Frontal cortex (tissue), 4 donors: Measurements from ENCODE around the gene CHRNA10. TPM values are rescaled to one million over a fixed set of nuclear protein-coding genes. Genes with fewer than 3 reads are reported as not detected.

Source experiments
- DNase-seq, 2 donors: peaks; one replicate each; pipeline ENCODE4 v3.0.0; 2012; ENCODE audit warnings: low spot score in 2 of 2
- FAIRE-seq: peaks from 2 replicates; lab custom pipeline; 2012; peaks lifted over from hg19 to GRCh38; lab: Jason Lieb, UNC
- total RNA-seq: library from RNA; depleted of rRNA; stranded (reverse); fragments of >200 nt; gene quantifications from one replicate; pipeline ENCODE4 v1.2.3, GENCODE V29; 2014
- donor health status: control.
- donor health status: control.
- donor health status: control.

CHRNA10 gene, protein sequence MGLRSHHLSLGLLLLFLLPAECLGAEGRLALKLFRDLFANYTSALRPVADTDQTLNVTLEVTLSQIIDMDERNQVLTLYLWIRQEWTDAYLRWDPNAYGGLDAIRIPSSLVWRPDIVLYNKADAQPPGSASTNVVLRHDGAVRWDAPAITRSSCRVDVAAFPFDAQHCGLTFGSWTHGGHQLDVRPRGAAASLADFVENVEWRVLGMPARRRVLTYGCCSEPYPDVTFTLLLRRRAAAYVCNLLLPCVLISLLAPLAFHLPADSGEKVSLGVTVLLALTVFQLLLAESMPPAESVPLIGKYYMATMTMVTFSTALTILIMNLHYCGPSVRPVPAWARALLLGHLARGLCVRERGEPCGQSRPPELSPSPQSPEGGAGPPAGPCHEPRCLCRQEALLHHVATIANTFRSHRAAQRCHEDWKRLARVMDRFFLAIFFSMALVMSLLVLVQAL
- 0.41 TPM for total RNA-seq

DNA sequence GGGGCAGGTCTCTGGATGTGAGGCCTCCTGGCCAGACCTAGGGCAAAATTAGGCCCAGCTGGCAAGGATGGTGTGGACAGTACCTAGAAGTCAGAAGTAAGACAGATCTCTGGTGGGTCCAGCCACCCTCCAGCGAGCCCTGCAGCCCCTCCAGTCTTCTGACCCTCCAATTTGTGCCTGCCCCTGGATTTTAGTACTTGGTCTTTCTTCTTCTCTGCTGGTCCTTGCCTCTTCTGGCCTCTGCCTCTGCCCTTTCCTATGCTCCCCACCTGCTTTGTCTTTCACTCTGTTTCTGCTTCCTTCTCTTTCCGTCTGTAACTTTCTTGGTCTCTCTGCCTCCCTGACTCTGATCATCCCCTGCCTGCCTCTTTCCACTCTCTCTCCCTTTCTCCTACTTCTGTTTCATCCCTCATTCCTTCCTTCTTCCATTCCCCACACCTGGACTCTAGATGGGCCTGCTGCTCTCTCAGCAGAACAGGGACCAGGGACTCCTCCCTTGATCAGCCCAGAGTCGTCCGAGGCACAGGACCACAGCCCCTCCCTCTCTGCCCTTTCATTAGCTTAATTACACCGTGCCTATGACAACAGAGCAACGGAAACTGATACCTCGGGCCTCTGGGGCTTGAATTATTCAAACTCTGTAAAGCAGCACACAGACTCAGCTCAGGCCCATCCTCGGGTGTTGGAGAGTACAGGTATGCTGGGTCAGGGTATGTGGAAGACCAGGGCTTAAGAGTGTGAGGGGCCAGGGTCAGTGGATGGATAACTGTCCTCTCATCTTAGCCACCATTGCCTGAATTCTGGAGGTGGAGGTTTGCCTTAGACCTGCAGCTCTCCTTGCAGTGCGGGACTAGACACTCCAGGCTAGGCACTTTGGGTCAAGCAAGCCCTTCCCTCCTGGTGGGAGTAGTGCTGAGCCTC lies at the start of gene CHRNA10:
CHRNA10 (minus strand) TSS at position 51 of the 921 bp plus-strand sequence. CDS start 72 bp downstream, outside the sequence.
- DNase-seq (no peak), FAIRE-seq (no peak)

DNA sequence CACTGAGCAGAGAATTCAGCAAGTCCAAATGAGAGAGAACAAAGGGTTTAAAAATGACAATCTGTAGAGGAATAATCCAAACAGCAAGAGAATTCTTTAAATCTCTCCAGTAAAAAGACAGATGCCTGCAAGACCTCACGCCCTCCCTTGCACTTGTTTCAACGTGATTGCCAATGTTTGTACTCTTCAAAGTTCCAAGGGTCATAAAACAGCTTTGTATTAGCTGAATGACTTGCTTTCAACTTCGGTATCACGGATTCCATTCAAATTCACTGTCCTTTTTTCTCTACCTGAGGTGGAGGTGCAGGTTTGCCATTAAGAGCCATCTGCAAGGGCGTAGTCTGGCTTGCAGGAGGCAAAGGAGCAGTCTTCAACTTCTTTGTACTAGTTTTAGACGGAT lies 41.1 kb upstream of the CHRNA10 start:
- FAIRE-seq = no peak

DNA sequence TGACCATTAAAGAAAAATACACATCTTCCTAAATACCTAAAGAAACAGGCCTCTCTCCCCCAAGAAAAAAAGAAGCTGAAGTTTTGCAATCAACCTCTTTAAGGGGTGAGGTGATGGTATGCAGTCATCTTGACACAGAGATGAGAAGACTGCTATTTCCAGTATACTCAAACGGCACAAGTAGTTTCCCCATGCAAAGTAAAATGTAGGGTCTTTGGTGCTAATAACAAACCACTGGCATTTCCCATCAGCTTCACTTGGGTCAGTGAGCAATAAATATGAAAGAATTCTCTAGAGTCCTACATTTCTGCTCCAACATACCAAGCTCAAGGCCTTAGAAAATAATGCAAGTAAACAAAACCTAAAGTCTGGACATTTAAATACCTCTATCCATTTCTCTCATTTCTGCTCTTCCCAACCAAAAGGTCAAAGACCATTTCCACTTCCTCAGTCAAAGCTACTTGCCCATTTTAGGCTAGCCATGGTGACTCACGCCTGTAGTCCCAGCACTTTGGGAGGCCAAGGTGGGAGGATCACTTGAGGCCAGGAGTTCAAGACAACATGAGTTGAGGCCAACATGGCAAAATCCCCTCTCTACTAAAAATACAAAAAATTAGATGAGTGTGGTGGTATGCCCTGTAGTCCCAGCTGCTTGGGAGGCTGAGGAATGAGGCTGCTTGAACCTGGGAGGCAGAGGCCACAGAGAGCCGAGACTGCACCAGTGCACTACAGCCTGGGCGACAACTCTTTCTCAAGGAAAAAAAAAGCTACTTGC lies 39.5 kb upstream of the CHRNA10 start:
- DNase-seq (no peak), FAIRE-seq (no peak)

More for the DNA sequence above, 41.1 kb upstream of the CHRNA10 start:
- no peak for DNase-seq

DNA sequence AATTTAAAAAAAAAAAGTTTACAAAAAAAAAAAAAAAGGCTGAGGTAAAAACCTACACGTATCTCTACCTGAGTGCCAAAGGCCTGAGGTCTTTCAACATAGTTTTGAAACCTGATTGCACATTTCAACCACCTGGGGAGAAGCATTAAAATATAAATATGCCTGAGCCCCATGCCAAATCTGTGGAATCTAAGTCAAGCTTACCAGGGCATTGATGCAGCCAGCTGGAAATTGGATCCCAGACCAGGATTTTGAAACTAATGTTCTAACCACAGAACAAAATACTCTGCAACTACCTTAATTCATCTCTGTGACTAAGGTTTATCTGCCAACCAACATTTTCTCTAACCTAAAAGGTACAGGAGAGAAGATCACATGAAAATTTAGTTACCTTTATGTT lies 38.8 kb upstream of the CHRNA10 start:
- FAIRE-seq = no peak
- no peak for DNase-seq

DNA sequence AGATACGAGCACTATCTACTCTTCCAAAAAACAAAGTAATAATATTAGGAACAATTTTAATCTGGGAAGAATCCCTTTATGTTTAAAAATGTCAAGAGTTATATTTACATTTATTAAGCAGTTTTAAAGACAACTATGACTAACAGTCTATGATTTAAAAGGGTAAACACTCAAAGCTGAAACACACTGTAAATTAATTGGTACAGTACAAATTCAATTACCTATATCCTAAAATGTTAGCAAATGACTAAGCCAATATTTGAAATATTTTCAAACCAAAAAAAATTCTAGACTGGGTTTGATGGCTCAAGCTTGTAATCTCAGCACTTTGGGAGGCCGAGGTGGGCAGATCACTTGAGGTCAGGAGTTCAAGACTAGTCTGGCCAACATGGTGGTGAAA lies 36.0 kb upstream of the CHRNA10 start:
- DNase-seq (no peak), FAIRE-seq (no peak)

DNA sequence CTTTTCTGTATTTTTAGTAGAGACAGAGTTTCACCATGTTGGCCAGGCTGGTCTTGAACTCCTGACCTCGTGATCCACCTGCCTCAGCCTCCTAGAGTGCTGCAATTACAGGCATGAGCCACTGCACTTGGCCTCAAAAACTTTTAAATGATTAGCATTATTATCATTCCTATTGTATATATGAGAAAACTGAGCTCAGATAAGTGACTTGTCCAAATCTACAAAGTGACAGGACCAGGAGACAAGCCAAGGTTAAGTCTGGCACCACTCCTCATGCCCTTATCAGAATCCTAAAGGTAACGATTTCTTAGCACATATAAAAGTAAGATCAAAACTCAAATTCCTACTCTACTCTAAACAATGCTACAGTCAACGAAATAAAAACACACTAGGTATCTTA lies 32.2 kb upstream of the CHRNA10 start:
- DNase-seq (no peak), FAIRE-seq (no peak)

DNA sequence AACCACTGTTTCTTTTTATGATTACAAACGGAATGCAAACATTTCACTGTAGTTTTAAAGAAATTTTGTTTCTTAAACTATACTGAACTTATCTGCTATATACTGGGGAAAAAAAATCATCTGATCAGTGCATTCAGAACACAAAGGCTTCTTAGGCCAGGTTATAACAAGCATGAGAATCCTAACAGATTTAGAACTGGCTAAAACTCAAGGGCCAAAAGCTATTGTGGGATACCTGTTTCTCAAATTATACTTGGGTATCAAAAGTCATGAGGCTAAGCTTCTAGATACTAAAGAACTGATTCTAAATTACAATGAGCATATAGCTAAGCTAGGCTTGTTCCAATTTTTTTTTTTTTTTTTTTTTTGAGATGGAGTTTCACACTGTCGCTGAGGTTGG lies 29.7 kb upstream of the CHRNA10 start:
- no peak for FAIRE-seq
- no peak for DNase-seq

DNA sequence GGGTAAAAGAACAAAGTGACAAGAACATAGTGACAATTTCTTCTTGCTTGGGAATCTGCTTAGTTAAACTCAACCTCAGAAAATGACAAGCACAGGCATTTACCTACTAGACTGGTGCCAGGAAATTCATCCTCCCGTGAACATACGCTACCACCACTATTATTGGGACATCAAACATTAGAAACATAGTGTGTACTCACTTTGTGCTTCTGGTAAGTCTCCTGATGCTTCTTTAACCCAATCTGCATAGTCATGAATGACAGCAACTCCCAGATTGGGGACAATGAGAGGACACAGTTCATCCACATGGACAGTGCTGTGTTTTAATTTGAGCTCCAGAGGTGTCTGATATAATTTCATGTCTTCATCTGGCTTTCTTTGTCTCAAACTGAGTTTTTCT lies 29.2 kb upstream of the CHRNA10 start:
- no peak for DNase-seq
- no peak for FAIRE-seq

DNA sequence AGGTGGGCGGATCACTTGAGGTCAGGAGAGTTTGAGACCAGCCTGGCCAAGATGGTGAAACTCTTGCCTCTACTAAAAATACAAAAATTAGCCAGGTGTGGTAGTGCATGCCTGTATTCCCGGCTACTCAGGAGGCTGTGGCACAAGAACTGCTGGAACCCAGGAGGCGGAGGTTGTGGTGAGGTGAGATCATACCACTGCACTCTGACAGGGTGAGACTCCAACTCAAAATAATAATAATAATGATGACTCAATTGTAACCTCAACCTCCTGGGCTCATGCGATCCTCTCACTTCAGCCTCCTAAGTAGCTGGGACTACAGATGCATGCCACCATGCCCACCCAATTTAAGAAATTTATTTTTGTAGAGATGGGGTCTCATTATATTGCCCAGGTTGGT lies 15.6 kb upstream of the CHRNA10 start:
- DNase-seq (no peak), FAIRE-seq (no peak)

DNA sequence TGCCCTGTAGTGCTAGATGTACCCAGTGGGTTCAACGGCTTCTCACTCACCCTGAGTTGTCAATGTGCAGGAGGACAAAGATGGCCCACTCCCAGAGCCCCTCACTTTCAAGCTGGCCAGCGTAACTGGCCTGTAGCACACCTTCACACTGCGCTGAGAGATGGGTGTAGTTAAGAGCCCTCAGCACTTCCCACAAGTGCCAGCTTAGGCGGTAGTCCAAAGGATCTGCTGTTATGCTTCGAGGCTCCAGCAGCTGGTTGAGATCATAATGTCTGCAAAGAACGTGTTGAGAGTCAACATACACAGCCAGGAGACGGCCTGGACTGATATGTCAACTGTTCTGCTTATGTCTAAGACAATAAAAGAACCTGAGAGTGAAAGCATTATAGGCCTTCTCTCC lies 14.7 kb upstream of the CHRNA10 start:
- no peak for FAIRE-seq

DNA sequence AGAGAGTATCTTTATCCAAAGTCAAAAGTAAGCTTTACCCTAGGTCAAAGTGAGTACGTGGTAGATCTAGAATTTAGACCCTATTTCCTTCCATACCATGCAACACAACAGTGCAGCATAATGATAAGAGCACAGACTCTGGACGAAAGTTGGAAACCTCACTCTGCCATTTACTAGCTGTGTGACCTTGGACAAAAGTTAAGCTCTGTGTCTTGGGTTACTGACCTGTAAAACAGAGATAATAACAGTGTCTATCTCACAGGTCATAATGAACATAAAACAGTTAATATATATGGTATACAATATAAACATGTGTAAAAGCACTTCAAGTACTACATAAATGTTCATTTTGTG lies 13.6 kb upstream of the CHRNA10 start:
- DNase-seq (no peak), FAIRE-seq (no peak)

More for the DNA sequence above, 14.7 kb upstream of the CHRNA10 start:
- DNase-seq = no peak

DNA sequence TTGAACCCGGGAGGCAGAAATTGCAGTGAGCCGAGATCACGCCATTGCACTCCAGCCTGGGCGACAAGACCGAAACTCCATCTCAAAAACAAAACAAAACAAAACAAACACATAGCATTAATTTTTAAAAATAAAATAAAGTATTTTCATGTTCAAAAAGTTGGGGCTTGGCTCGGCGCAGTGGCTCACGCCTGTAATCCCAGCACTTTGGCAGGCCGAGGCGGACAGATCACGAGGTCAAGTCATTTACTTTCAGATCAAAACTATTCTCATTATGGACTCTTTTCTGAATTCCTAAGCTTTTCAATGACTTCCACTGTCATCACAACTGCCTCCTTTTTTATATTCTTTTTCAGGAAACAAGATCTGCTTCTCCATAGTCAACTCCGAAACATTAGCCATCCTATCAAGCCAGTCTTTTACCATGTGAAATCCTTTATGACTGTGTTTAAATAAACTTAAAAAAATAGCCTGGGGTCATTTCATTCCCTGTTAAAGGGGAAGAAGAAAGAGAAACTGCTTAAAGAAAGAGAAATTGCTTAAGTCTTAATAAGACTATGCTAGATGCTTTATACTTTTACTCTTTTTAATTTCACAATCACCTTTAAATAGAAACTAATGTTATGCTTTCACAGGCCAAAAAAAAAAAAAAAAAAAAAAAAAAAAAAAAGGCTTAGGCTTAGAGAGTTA lies 13.1 kb upstream of the CHRNA10 start:
- no peak for FAIRE-seq
- DNase-seq = no peak

DNA sequence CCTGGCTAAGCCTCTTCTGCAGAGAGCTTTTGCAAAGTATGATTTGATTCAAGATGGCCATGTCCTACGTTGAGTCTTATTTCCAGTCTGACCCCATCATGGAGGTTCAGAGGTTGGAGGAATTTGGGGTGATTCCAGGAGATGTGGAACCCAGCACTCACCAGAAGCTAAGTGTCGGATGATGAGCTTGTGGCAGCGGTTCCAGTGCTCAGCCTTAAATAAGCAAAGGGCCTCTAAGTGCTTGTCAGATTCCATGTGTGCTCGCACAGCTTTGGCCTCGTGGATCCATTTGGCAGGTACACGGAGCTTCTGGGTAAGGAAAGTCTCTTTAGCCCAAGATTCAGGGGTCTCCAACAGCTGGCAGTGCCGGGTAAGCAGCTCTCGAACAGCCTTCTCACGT lies 11.9 kb upstream of the CHRNA10 start:
- FAIRE-seq (no peak), DNase-seq (no peak)

DNA sequence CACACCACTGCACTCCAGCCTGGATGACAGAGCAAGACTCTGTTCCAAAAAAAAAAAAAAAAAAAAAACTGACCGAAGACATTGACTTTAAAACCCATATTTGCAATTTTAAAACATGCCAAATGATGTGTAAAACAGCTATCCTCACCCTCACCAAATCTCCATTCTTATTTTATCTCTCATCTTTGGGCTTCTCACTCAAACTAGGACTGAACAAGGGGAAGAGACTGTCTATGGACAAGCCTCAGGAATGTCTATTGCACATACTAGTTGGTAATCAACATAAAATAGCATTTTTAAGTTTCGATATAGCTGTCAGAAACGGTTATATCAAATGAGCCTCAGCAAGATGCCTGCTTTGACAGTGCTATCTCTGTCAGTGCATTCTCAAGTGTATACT lies 7.9 kb upstream of the CHRNA10 start:
- no peak for DNase-seq
- no peak for FAIRE-seq

DNA sequence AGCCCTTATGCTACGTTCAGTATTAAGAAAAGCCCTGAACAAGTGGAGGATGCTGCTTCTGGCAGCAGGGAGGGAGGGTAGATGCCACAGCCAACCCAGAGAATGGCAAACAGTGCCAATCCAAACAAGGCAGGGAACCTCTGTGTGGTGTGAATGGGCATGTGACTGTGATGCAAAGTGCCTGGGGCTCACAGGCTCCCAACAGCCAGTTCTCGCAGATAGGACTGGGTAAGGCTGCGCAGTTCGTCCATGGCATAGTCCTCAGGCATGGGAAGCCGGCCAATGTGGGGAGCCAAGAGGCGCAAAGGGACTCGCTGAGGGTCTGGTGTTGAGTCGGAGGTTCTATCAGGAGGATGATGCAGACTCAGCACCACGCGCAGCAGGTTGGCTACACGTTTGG lies 4.8 kb upstream of the CHRNA10 start:
- FAIRE-seq = no peak

DNA sequence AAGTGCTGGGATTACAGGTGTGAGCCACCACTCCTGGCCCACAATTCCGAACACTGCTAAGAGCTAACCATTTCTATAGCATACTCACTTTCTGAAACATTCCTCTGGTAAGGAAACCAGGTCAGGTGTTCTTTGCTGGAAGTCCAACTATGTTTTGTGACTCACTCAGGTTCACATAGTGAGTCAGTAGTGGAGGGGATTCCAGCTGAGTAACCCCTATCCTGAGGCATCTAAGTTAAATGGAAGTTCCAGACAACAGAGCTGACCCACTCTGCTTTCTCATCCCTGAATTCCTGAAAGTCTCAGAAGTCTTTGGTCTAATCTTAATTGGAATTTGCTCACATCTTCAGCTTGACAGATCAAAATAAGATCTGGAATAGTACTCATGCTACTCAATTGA lies 3.0 kb upstream of the CHRNA10 start:
- FAIRE-seq (no peak), DNase-seq (no peak)

More for the DNA sequence above, 4.8 kb upstream of the CHRNA10 start:
- no peak for DNase-seq

DNA sequence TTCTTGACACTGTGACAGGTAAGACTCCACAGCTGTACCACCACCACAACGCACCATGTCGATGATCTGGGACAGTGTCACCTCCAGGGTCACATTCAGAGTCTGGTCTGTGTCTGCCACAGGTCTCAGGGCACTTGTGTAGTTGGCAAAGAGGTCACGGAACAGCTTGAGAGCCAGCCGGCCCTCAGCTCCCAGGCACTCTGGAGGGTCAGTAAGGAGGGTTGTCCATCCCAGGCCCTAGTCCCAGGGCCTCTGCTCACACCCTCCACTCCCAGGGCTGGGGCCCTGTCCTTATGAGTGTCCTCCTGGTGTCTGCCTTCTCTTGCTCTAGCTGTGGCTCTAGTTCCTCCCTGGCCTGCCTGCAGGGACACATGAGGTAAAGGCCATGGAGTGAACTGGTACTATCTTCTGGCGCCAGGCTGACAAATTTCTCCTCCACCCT lies 1.4 kb downstream of the CHRNA10 start:
- no peak for FAIRE-seq
- DNase-seq = no peak

DNA sequence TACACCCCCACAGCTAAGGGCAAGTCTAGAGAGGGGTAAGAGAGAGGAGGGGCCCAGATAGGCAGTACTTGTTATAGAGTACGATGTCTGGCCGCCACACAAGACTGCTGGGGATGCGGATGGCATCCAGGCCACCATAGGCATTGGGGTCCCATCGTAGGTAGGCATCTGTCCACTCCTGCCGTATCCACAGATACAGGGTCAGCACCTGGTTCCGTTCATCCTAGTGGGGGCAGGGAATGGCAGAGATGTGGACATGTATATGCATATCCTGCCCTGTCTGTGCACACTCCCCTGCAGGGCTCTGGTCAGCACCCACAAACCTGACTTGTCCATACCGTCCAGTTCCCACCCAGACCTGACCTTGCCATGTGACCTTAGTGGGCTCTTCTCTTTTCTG lies 2.1 kb downstream of the CHRNA10 start:
- FAIRE-seq (no peak), DNase-seq (no peak)

DNA sequence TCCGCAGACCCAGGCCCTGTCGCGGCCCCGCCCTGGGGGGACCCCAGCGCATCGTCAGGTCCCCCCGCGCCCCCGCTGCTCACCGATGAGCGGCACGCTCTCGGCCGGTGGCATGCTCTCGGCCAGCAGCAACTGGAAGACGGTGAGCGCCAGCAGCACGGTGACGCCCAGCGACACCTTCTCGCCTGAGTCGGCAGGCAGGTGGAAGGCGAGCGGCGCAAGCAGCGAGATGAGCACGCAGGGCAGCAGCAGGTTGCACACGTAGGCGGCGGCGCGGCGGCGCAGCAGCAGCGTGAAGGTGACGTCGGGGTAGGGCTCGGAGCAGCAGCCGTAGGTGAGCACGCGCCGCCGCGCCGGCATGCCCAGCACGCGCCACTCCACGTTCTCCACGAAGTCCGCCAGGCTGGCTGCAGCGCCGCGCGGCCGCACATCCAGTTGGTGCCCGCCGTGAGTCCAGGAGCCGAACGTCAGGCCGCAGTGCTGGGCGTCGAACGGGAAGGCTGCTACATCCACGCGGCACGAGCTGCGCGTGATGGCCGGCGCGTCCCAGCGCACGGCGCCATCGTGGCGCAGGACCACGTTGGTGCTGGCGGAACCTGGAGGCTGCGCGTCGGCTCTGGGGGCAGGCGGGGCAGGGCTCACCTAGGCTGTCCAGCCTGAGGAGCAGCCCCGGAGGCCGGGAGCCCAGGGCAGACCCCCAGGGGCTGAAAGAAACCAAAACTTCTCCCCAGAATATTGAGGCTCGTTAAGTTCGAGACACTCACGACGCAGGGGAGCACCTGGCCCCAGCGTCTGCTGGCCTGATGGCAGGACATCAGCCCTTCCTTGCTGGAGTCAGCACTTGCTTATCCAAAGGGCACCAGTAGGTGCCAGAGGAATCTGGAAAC lies 3.8 kb downstream of the CHRNA10 start:
- FAIRE-seq = no peak

More for the DNA sequence above, 3.8 kb downstream of the CHRNA10 start:
- DNase-seq = no peak
